GM18861 (cell line): ENCODE data around the gene AGPAT4.

Experiments used
- ATAC-seq: cut with Tn5 transposase; IDR thresholded peaks from one replicate; pipeline ENCODE4 v1.9.1; 2021; ENCODE audit not compliant: unreplicated experiment

AGPAT4 gene

GRCh38 chr6:161169035-161169434 is 104.8 kb downstream of the AGPAT4 start:
- no peak for ATAC-seq

- ATAC-seq: no peak
These were observed 105.5 kb downstream of the AGPAT4 start for GRCh38 chr6:161168281-161168891.

GRCh38 chr6:161166677-161167076 is 107.2 kb downstream of the AGPAT4 start:
- no peak for ATAC-seq

GRCh38 chr6:161166176-161166575 is 107.7 kb downstream of the AGPAT4 start:
- ATAC-seq: no peak

GRCh38 chr6:161164182-161164625 is 109.7 kb downstream of the AGPAT4 start:
- no peak for ATAC-seq

- ATAC-seq: no peak
These were observed 110.2 kb downstream of the AGPAT4 start for GRCh38 chr6:161163466-161164181.

- no peak for ATAC-seq
These were observed 111.1 kb downstream of the AGPAT4 start for GRCh38 chr6:161162722-161163121.

GRCh38 chr6:161161889-161162624 is 111.8 kb downstream of the AGPAT4 start:
- ATAC-seq: no peak

GRCh38 chr6:161161121-161161520 is 112.7 kb downstream of the AGPAT4 start:
- ATAC-seq: no peak

GRCh38 chr6:161154796-161155335 is 119.0 kb downstream of the AGPAT4 start:
- no peak for ATAC-seq

- no peak for ATAC-seq
These were observed 120.1 kb downstream of the AGPAT4 start for GRCh38 chr6:161153725-161154124.

GRCh38 chr6:161152907-161153662 is 120.8 kb downstream of the AGPAT4 start:
- no peak for ATAC-seq

GRCh38 chr6:161152527-161152862 is 121.4 kb downstream of the AGPAT4 start:
- no peak for ATAC-seq

GRCh38 chr6:161151660-161152526 is 122.0 kb downstream of the AGPAT4 start:
- ATAC-seq: no peak

- ATAC-seq: no peak
These were observed 122.7 kb downstream of the AGPAT4 start for GRCh38 chr6:161151059-161151645.

- no peak for ATAC-seq
These were observed 123.3 kb downstream of the AGPAT4 start for GRCh38 chr6:161150566-161150965.

GRCh38 chr6:161150136-161150535 is 123.7 kb downstream of the AGPAT4 start:
- ATAC-seq: no peak

- ATAC-seq: no peak
These were observed 130.0 kb downstream of the AGPAT4 start for GRCh38 chr6:161143663-161144430.

- ATAC-seq: no peak
These were observed 130.9 kb downstream of the AGPAT4 start for GRCh38 chr6:161142957-161143296.
